Measurements from ENCODE around the gene INTS11. TPM values are rescaled to one million over a fixed set of nuclear protein-coding genes. Genes with fewer than 3 reads are reported as not detected.

INTS11 gene
- total and polyA plus RNA-seq, 10 of the 15 experiments (the other 5 are each of a cell fraction or from before 2014, with no cell fraction given), result 2.5 to 117 (median 77.7) TPM

DNA sequence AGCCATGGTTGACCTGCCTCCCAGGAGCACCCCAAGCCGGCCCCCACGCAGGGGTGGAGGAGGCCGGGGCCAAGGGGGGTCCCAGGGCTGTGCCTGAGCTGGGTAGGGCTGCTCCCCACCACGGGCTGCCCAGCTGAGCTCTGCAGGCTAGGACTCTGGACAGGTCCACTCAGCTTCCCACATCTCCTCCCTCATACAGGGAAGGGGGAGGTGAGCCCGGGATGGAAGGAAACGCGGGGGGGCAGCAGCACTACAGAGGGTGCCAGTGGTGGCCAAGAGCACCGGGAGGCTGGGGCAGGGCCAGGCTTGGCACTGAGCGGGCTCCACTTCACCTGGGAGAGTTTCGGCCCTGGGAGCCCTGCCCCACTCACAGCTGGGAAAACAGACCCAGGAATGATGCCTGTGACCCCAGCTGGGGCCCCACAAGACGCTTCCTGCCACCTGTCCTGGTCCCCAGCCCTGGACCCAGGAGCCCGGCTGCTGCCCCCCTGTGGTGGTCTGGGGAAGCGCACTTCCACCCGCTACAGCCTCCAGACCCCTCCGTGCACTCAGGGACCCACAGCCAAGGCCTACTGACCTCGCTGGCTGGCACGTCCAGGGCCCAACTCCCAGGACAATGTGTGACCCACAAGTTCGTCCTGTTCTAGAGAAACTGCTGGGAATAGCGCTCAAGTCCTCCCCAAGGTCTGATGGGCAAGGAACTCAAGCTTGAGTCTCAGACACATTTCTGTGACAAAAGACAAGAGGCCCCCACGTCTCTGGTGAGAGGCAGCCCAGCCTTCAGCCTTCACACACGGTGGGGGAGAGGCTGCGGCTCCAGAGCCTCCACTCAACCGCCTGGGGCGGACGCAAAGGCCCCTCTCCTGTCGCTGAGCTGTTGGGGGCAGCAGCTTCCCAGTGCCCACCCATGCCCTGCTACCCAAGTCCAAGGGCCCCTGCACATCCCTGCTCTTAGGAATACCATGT lies 47.6 kb upstream of the INTS11 start (continued):
- TF ChIP-seq NFXL1 (IDR thresholded peaks at IDR 0.05; ENCODE audit: borderline replicate concordance) (no peak), USF1 (IDR thresholded peaks at IDR 0.05; ENCODE audit: borderline replicate concordance, extremely low read length, insufficient read depth, low read depth, low read length) (no peak), BMI1 (IDR thresholded peaks at IDR 0.05; ENCODE audit: borderline replicate concordance) (no peak), PAX5 (IDR thresholded peaks at IDR 0.05; ENCODE audit: borderline replicate concordance, low read depth, low read length) (no peak), SMC3 (IDR thresholded peaks at IDR 0.05; ENCODE audit: borderline replicate concordance, low read length) (peak; percentile 63), RAD21 (IDR thresholded peaks at IDR 0.05; ENCODE audit: insufficient read depth, low read depth, low read length) (peak; percentile 60), TCF12 (IDR thresholded peaks at IDR 0.05; ENCODE audit: low read depth, low read length) (peak; percentile 84), EED (IDR thresholded peaks at IDR 0.05; ENCODE audit: low read depth) (0 out of 2 replicates have a peak, but pooled peaks have one; percentile 50), ZZZ3 (IDR thresholded peaks at IDR 0.05; ENCODE audit: control insufficient read depth, insufficient read length, low read depth) (no peak), CBX3 (IDR thresholded peaks at IDR 0.05; ENCODE audit: borderline replicate concordance, low read depth) (no peak), MEF2B (IDR thresholded peaks at IDR 0.05; ENCODE audit: partially characterized antibody, poor library complexity, severe bottlenecking) (no peak), GATAD2B (conservative IDR thresholded peaks at IDR 0.05; ENCODE audit: low read depth) (peak; percentile 32; the same call in 1 of the 2 replicates), PAX8 (IDR thresholded peaks at IDR 0.05) (no peak), RUNX3 (IDR thresholded peaks at IDR 0.05; ENCODE audit: low read length) (peak; percentile 36; the same call in 1 of the 2 replicates), JUND (IDR thresholded peaks at IDR 0.05; ENCODE audit: low read depth, low read length) (no peak), DPF2 (IDR thresholded peaks at IDR 0.05) (0 out of 2 replicates have a peak, but pooled peaks have one; percentile 27), ZNF207 (IDR thresholded peaks at IDR 0.05; ENCODE audit: borderline replicate concordance) (no peak), ZNF687 (IDR thresholded peaks at IDR 0.05) (no peak)
- TF ChIP-seq, protein P1, sequence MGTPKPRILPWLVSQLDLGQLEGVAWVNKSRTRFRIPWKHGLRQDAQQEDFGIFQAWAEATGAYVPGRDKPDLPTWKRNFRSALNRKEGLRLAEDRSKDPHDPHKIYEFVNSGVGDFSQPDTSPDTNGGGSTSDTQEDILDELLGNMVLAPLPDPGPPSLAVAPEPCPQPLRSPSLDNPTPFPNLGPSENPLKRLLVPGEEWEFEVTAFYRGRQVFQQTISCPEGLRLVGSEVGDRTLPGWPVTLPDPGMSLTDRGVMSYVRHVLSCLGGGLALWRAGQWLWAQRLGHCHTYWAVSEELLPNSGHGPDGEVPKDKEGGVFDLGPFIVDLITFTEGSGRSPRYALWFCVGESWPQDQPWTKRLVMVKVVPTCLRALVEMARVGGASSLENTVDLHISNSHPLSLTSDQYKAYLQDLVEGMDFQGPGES (IDR thresholded peaks at IDR 0.05), result no peak
